ENCODE measurements around the gene DYNC1H1.
A peak's percentile ranks its signal among the peaks of the same experiment; 100 is the strongest.

DYNC1H1 gene

DNA sequence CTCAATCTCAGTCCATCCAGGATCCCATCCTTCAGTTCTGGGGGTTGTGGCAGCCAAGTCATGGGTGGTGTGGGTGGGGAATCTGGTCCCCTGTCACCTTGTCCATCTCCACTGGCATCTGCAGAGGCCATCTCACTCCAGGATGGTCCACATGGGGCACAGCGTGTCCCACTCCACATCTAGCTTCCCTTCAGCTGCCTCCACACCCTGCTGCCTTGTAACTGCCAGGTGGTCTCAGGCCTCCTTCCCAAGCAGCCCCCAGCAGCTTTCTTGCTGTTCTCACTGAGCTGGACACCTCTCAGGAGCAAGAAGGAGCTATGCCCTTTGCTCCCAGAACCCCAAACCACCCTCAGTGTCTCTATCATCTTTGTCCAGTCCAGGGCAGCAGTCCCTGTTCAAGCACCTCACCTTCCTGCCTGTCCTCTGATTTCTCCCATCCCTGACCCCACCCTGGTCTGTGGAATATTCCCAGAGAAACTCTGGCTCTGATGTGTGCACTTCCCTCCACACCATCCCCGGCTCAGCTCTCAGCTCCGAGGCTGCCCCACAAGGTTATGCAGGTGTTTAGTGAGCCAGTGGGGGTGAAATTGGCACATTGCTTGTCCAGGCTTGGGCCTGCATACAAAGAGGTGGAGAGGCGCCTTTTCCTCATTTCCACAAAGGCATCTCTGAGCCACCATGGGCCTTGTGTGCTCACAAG lies 13.7 kb upstream of the DYNC1H1 start:
- TF ChIP-seq POLR2A (IDR thresholded peaks at IDR 0.05; ENCODE audit: low read length) = no peak
- no peak for TF ChIP-seq GATA1 (IDR thresholded peaks at IDR 0.05; ENCODE audit: low read depth, low read length)
- DNase-seq = no peak

GRCh38 chr14:101953151-101953550 lies 11.2 kb upstream of the DYNC1H1 start:
- DNase-seq = no peak
- TF ChIP-seq GATA1 (IDR thresholded peaks at IDR 0.05; ENCODE audit: low read depth, low read length) = no peak
- TF ChIP-seq POLR2A (IDR thresholded peaks at IDR 0.05; ENCODE audit: low read length) = no peak

DNA sequence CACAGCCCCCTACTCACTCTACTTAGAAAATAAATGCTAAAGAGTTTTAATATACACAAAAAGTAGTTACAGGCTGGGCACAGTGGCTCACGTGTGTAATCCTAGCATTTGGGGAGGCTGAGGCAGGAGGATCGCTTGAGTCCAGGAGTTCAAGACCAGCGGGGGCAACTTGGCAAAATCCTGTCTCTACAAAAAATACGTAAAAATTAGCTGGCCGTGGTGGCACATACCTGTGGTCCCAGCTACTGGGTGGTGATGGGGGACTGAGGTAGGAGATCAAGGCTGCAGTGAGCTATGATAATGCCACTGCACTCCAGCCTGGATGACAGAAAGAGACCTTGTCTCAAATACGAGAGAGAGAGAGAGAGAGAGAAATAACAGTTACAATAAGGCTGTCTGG lies 9.9 kb upstream of the DYNC1H1 start:
- TF ChIP-seq POLR2A (IDR thresholded peaks at IDR 0.05; ENCODE audit: low read length) (no peak), GATA1 (IDR thresholded peaks at IDR 0.05; ENCODE audit: low read depth, low read length) (no peak)
- no peak for DNase-seq

GRCh38 chr14:101955695-101956161 lies 8.6 kb upstream of the DYNC1H1 start:
- DNase-seq = no peak
- no peak for TF ChIP-seq POLR2A (IDR thresholded peaks at IDR 0.05; ENCODE audit: low read length)
- no peak for TF ChIP-seq GATA1 (IDR thresholded peaks at IDR 0.05; ENCODE audit: low read depth, low read length)

- no peak for DNase-seq
- TF ChIP-seq POLR2A (IDR thresholded peaks at IDR 0.05; ENCODE audit: low read length) (no peak), GATA1 (IDR thresholded peaks at IDR 0.05; ENCODE audit: low read depth, low read length) (no peak)
Measured at GRCh38 chr14:101956179-101956885, 8.0 kb upstream of the DYNC1H1 start.

- peak; percentile 65 to 92 for DNase-seq
- TF ChIP-seq POLR2A (IDR thresholded peaks at IDR 0.05; ENCODE audit: low read length) (no peak), GATA1 (IDR thresholded peaks at IDR 0.05; ENCODE audit: low read depth, low read length) (no peak)
Measured at GRCh38 chr14:101957406-101958234, 6.8 kb upstream of the DYNC1H1 start.

- no peak for DNase-seq
- TF ChIP-seq GATA1 (IDR thresholded peaks at IDR 0.05; ENCODE audit: low read depth, low read length) = no peak
- no peak for TF ChIP-seq POLR2A (IDR thresholded peaks at IDR 0.05; ENCODE audit: low read length)
Measured at GRCh38 chr14:101958418-101959180, 5.8 kb upstream of the DYNC1H1 start.

DNA sequence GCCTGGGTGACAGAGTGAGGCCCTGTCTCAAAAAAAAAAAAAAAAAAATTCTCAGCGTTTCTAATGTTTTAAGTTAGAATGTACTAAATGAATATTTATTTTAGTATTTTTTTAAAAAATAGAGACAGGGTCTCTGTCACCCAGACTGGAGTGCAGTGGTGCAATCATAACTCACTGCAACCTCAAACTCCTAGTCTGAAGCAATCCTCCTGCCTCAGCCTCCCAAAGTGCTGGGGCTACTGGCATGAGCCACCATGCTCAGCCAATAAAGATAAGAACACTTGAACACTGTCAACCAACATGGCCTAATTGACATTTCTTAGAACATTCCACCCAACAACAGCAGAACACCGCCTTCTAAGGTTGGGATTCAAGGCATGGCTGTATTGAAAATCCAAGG lies 5.1 kb upstream of the DYNC1H1 start:
- peak in 1 of 2 experiments; percentile 15 for DNase-seq
- TF ChIP-seq GATA1 (IDR thresholded peaks at IDR 0.05; ENCODE audit: low read depth, low read length) = no peak
- TF ChIP-seq POLR2A (IDR thresholded peaks at IDR 0.05; ENCODE audit: low read length) = no peak

- DNase-seq = peak; percentile 53 to 59
Measured at GRCh38 chr14:101960225-101960624, 4.1 kb upstream of the DYNC1H1 start.

GRCh38 chr14:101961011-101961721 lies 3.2 kb upstream of the DYNC1H1 start:
- peak; percentile 83 to 90 for DNase-seq
- TF ChIP-seq GATA1 (IDR thresholded peaks at IDR 0.05; ENCODE audit: low read depth, low read length) = no peak
- TF ChIP-seq POLR2A (IDR thresholded peaks at IDR 0.05; ENCODE audit: low read length) = no peak

More at GRCh38 chr14:101960225-101960624, 4.1 kb upstream of the DYNC1H1 start:
- TF ChIP-seq GATA1 (IDR thresholded peaks at IDR 0.05; ENCODE audit: low read depth, low read length) (no peak), POLR2A (IDR thresholded peaks at IDR 0.05; ENCODE audit: low read length) (no peak)

- no peak for DNase-seq
- TF ChIP-seq GATA1 (IDR thresholded peaks at IDR 0.05; ENCODE audit: low read depth, low read length) (no peak), POLR2A (IDR thresholded peaks at IDR 0.05; ENCODE audit: low read length) (no peak)
Measured at GRCh38 chr14:101961746-101962502, 2.4 kb upstream of the DYNC1H1 start.

GRCh38 chr14:101962503-101962874 lies 1.9 kb upstream of the DYNC1H1 start:
- DNase-seq = peak; percentile 27 to 47

More at GRCh38 chr14:101962503-101962874, 1.9 kb upstream of the DYNC1H1 start:
- TF ChIP-seq GATA1 (IDR thresholded peaks at IDR 0.05; ENCODE audit: low read depth, low read length) (no peak), POLR2A (IDR thresholded peaks at IDR 0.05; ENCODE audit: low read length) (no peak)

Data from erythroblast (primary cell).